Measurements from ENCODE around the gene AQP3. TPM values are rescaled to one million over a fixed set of nuclear protein-coding genes. Genes with fewer than 3 reads are reported as not detected.
A peak's percentile ranks its signal among the peaks of the same experiment; 100 is the strongest.

Gene AQP3
- total RNA-seq, 2 donors from 2014 or later, result 12.5 to 50.3 TPM

GRCh38 chr9:33468797-33469621 lies 21.6 kb upstream of the AQP3 start:
- DNase-seq (no peak), ATAC-seq (no peak)
- Histone ChIP-seq H3K4me3 (no peak overlapping the region), H3K27me3 (no peaks in the 10 kb centered on the region), H3K9me3 (no peaks in the 10 kb centered on the region), H3K4me1 (peaks cover 18% of the 10 kb centered on the region), H3K36me3 (replicated peaks in 1 of 2; ENCODE audit: insufficient read depth in 1 of 2, low read depth in 2 of 2) (peaks cover 27 to 44% of the 10 kb centered on the region in 2 donors), H3K27ac (no peak overlapping the region)
- intact Hi-C loops (cut with DNase I), result loop anchor here (5.0 to 10.0 kb wide), 2 partner anchors 67 to 94 kb away; partner anchors contain the start of gene AQP7
- WGBS, 2 donors, result 94 to 98% methylated on average over 18 to 21 of the region's 21 CpGs
- TF ChIP-seq CTCF (IDR thresholded peaks at IDR 0.05) (no peak), POLR2A (IDR thresholded peaks at IDR 0.05) (no peak)

DNA sequence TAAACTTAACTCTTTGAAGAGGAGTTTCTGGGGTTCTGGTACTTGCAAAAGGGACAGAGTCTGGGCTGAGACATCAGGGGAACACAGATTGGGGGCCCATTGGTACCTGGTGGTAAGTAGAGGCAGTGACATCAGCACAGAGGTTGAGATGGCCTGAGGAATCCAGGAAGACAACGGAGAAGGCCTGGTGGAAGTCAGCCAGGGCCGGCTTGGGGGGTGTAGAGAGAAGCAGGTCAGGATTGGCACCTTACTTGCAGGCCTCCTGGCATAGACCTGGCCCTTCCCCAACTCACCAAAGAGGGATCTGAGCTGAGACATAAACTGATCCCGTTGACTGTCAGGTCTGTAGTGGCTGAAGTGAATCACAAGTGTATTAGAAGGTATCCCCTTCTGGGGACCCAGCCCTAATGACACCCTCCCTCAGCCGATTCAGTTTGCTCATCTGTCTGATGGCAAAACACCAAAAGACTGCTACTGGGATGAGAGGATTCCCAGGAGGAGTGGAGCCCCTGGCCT lies 20.9 kb upstream of the AQP3 start:
- DNase-seq, result no peak
- Histone ChIP-seq H3K4me3 (no peak overlapping the region), H3K27me3 (no peaks in the 10 kb centered on the region), H3K36me3 (replicated peaks in 1 of 2; ENCODE audit: insufficient read depth in 1 of 2, low read depth in 2 of 2) (peaks cover 27 to 49% of the 10 kb centered on the region in 2 donors), H3K9me3 (no peaks in the 10 kb centered on the region), H3K4me1 (peaks cover 18% of the 10 kb centered on the region), H3K27ac (no peak overlapping the region)
- intact Hi-C loops (cut with DNase I), result loop anchor here (5.0 to 10.0 kb wide), 2 partner anchors 66 to 93 kb away; partner anchors contain the start of gene AQP7
- ATAC-seq, result no peak
- TF ChIP-seq CTCF (IDR thresholded peaks at IDR 0.05) (no peak), POLR2A (IDR thresholded peaks at IDR 0.05) (no peak)
- WGBS, 2 donors, result 78 to 84% methylated on average over 3 to 4 of the region's 4 CpGs

DNA sequence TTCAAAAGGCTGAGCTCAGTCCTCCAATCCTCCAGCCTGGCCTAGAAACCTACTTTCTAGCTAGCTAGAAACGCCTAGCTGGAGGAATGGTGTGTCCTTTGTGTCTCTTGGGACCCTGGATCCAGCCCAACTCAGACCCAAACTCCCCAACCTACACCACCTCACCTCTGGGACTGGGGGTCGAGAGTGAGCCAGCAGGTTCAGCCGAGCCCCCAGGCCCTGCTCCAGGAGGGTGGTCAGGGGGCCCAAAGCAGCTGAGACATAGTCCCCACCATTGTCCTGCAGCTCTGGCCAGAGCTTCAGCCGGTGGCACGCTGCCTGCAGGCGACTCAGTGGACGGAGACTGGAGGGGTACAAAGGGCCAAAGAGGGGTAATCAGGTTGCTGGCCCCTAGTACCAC lies 20.1 kb upstream of the AQP3 start:
- Histone ChIP-seq H3K27me3 (no peaks in the 10 kb centered on the region), H3K9me3 (no peaks in the 10 kb centered on the region), H3K4me1 (peaks cover 11% of the 10 kb centered on the region), H3K36me3 (replicated peaks in 1 of 2; ENCODE audit: insufficient read depth in 1 of 2, low read depth in 2 of 2) (peaks cover 27 to 57% of the 10 kb centered on the region in 2 donors), H3K27ac (no peak overlapping the region), H3K4me3 (no peak overlapping the region)
- no peak for TF ChIP-seq POLR2A (IDR thresholded peaks at IDR 0.05)
- no peak for TF ChIP-seq CTCF (IDR thresholded peaks at IDR 0.05)
- intact Hi-C loops (cut with DNase I), result loop anchor here (5.0 to 10.0 kb wide), 2 partner anchors 65 to 93 kb away; partner anchors contain the start of gene AQP7
- 90 to 100% methylated on average over 5 to 7 of the region's 7 CpGs for WGBS, 2 donors
- ATAC-seq, result no peak
- peak in 1 of 4 donors; percentile 9 for DNase-seq

DNA sequence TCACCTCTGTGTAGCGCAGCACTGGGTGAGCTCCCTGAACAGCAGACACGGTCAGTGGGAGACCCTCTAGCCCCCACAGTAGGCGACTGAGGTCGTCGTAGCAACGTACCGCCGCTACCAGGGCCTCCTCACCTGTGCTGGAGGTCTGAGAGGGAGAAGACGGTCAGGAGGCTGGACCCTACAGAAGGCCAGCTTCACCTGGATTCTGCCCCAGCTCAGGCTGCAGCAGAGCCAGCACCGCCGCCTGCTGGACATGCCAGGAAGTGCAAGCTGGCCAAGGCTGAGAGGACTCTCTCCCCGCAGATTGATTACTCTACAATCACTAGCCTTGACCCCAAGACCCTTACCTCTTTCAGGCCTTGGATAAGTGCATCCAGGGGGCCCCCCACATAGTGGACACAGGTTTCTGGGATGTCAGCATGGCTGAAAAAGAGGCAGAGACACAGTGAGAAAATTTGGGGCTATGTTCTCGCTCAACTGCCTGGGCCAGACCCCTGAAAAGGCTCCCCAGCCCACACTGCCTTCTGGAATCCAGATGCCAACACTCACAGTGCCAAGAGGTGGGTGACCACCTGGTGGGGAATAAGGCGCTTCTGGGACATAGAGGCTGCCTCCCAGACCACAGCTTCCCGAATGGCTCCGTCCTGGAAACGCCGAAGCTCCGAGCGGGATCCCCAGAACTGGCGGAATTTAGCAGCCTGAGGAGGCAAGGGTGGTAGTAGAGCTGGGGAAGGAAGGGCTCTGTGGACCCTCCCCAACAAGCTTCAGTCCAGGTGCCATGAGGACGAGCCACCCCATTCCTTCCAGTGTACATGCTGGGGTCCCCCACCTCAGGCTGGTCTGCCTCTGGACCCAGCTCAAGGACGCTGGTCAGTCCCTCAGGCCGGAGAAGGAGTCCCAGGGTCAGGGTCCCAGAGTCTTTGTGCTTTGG lies 19.4 kb upstream of the AQP3 start:
- intact Hi-C loops (cut with DNase I), result loop anchor here (5.0 to 10.0 kb wide), 2 partner anchors 65 to 92 kb away; partner anchors contain the start of gene AQP7
- Histone ChIP-seq H3K27ac (no peak overlapping the region), H3K36me3 (replicated peaks in 1 of 2; ENCODE audit: insufficient read depth in 1 of 2, low read depth in 2 of 2) (peaks cover 27 to 64% of the 10 kb centered on the region in 2 donors), H3K4me1 (peaks cover 4% of the 10 kb centered on the region), H3K27me3 (no peaks in the 10 kb centered on the region), H3K9me3 (no peaks in the 10 kb centered on the region), H3K4me3 (no peak overlapping the region)
- peak; percentile 67 to 78 (median 76) for DNase-seq
- ATAC-seq, result peak; percentile 81
- peak; percentile 83 to 93 (median 92) for TF ChIP-seq CTCF (IDR thresholded peaks at IDR 0.05)
- no peak for TF ChIP-seq POLR2A (IDR thresholded peaks at IDR 0.05)
- WGBS, 2 donors, result 67 to 71% methylated on average over 13 to 15 of the region's 24 CpGs
